ENCODE results near the gene PNPT1. TPM values are rescaled to one million over a fixed set of nuclear protein-coding genes. Genes with fewer than 3 reads are reported as not detected.
A peak's percentile ranks its signal among the peaks of the same experiment; 100 is the strongest.

The PNPT1 gene
- total and polyA plus RNA-seq, 11 donors = 10.4 to 28.7 (median 20.9) TPM

DNA sequence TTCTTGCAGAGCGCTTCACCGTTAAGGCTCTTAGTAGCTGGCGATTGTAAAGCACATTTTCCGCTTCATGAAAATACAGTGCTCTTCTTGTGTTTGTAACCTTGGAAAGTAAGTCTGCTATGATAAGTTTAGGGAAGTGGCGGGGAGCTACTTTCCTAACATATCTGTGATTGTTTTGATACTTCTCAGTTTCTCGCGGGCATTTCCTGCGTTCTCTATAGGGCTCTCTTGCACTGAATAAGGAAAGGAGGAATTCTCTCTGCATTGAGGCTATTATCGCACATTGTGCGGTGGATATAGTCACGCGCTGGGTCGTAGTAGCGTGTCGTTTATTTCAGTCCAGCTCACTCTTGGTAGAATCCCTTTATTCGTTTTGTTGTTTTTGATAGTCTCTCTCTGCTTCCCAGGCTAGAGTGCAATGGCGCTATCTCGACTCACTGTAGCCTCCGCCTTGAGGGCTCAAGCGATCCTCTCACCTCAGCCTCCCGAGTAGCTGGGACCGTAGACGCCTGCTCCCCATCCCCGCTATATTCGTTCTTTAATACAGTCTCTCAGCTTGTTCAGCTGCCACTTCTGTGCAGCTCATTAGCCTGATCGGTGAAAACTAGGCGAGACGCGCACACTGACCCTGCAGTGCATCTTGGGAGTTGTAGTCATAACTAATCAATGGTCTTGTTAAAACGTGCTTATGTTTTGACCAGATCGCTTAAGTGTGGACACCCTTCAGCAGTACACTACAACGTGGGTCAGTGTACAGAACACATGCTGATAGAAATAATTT is 75.2 kb downstream of the PNPT1 start:
- ATAC-seq = peak; percentile 9 to 38 (median 31)

DNA sequence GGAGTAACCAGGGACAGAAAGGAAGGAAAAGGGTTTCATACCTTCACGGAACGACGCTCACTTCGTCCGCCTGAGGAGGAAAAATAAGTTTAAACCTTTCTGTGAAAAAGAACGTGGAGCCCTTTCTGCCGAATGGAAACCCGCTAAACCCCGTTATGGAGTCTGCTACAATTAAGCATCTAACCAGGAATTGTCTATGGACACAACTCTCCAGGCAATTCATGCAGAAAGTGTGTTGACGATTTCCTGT is 75.7 kb downstream of the PNPT1 start:
- intact Hi-C loops (cut with DNase I) = loop anchor here in 3 of 10 donors (5.0 to 10.0 kb wide), 4 partner anchors 86 to 336 kb away; partner anchors contain the start of gene CFAP36 (in 2 of the 3)
- WGBS, 4 donors = 0 to 1% (median 0%) methylated on average over 10 of the region's 10 CpGs
- peaks cover 8 to 56% (median 32%) of the 10 kb centered on the region in 12 donors for H3K4me1 ChIP-seq
- ATAC-seq = no peak
- no peaks in the 10 kb centered on the region for H3K9me3 ChIP-seq
- peak overlapping the region; percentile 66 to 98 (median 92) for H3K4me3 ChIP-seq
- peaks cover 0 to 36% (median 23%) of the 10 kb centered on the region in 9 donors for H3K36me3 ChIP-seq
- no peaks in the 10 kb centered on the region for H3K27me3 ChIP-seq
- peak overlapping the region; percentile 84 to 98 (median 95) for H3K27ac ChIP-seq
- no peak for DNase-seq
- TF ChIP-seq POLR2A (IDR thresholded peaks at IDR 0.05) = no peak
- TF ChIP-seq, protein P1, sequence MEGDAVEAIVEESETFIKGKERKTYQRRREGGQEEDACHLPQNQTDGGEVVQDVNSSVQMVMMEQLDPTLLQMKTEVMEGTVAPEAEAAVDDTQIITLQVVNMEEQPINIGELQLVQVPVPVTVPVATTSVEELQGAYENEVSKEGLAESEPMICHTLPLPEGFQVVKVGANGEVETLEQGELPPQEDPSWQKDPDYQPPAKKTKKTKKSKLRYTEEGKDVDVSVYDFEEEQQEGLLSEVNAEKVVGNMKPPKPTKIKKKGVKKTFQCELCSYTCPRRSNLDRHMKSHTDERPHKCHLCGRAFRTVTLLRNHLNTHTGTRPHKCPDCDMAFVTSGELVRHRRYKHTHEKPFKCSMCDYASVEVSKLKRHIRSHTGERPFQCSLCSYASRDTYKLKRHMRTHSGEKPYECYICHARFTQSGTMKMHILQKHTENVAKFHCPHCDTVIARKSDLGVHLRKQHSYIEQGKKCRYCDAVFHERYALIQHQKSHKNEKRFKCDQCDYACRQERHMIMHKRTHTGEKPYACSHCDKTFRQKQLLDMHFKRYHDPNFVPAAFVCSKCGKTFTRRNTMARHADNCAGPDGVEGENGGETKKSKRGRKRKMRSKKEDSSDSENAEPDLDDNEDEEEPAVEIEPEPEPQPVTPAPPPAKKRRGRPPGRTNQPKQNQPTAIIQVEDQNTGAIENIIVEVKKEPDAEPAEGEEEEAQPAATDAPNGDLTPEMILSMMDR (IDR thresholded peaks at IDR 0.05) = no peak

More for the DNA sequence above, 75.2 kb downstream of the PNPT1 start:
- Histone ChIP-seq H3K9me3 (no peaks in the 10 kb centered on the region), H3K27ac (peak overlapping the region; percentile 84 to 98 (median 95)), H3K4me3 (peak overlapping the region; percentile 66 to 98 (median 92)), H3K27me3 (no peaks in the 10 kb centered on the region), H3K4me1 (peaks cover 8 to 56% (median 32%) of the 10 kb centered on the region in 12 donors), H3K36me3 (peaks cover 0 to 33% (median 18%) of the 10 kb centered on the region in 9 donors)
- peak; percentile 37 to 67 (median 45) for DNase-seq
- TF ChIP-seq POLR2A (IDR thresholded peaks at IDR 0.05) = no peak
- TF ChIP-seq, protein P1 (IDR thresholded peaks at IDR 0.05) = no peak
- 0 to 1% (median 0%) methylated on average over 32 of the region's 32 CpGs for WGBS, 4 donors
- intact Hi-C loops (cut with DNase I) = loop anchor here in 3 of 10 donors (5.0 to 10.0 kb wide), 4 partner anchors 86 to 336 kb away; partner anchors contain the start of gene CFAP36 (in 2 of the 3)

- H3K4me1 ChIP-seq = peaks cover 8 to 56% (median 32%) of the 10 kb centered on the region in 12 donors
- peak within 1 kb of the TSS; percentile 90 to 98 (median 97) for H3K27ac ChIP-seq
- DNase-seq (peak; percentile 100), ATAC-seq (peak; percentile 95 to 97 (median 96))
- peak within 1 kb of the TSS; percentile 66 to 98 (median 92) for H3K4me3 ChIP-seq
- WGBS, 4 donors = 0 to 1% (median 0%) methylated on average over 78 to 82 of the region's 82 CpGs
- TF ChIP-seq, protein P1 (IDR thresholded peaks at IDR 0.05) = peak; percentile 31 to 68 (median 52)
- peak; percentile 64 to 94 for TF ChIP-seq POLR2A (IDR thresholded peaks at IDR 0.05)
- no peaks in the 10 kb centered on the region for H3K9me3 ChIP-seq
- H3K36me3 ChIP-seq = peaks cover 0 to 41% (median 28%) of the 10 kb centered on the region in 9 donors
- intact Hi-C loops (cut with DNase I) = loop anchor here in 3 of 10 donors (5.0 to 10.0 kb wide), 4 partner anchors 85 to 335 kb away; partner anchors contain the start of gene CFAP36 (in 2 of the 3)
- H3K27me3 ChIP-seq = no peaks in the 10 kb centered on the region
Measured at GRCh38 chr2:55617175-55618024, 76.2 kb downstream of the PNPT1 start, which contains the start of gene PPP4R3B. Gene PPP4R3B (minus strand): TSS chr2:55617622. CDS start chr2:55617285, 337 bp downstream.
